ENCODE results near the gene NRG2.

DNA sequence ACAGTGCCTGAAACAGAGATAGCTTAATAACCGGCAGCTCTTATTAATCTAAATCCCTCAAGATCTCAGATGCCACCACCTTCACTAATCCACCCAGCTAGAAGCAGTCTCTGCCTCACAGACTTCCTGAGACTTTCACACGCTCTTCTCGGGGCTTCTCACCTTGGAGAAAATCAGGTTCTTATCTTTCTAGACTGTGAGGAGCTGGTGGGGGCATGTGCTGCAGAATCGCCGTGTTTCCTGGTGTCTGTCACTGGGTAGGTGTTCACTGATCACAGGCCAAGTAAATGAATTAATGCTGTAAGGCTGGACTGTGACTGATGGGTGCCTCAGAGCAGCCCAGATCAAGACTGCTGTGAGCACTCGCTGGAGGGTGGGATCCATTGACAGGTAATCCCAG lies 145.8 kb downstream of the NRG2 start:
- TF ChIP-seq, protein P1, sequence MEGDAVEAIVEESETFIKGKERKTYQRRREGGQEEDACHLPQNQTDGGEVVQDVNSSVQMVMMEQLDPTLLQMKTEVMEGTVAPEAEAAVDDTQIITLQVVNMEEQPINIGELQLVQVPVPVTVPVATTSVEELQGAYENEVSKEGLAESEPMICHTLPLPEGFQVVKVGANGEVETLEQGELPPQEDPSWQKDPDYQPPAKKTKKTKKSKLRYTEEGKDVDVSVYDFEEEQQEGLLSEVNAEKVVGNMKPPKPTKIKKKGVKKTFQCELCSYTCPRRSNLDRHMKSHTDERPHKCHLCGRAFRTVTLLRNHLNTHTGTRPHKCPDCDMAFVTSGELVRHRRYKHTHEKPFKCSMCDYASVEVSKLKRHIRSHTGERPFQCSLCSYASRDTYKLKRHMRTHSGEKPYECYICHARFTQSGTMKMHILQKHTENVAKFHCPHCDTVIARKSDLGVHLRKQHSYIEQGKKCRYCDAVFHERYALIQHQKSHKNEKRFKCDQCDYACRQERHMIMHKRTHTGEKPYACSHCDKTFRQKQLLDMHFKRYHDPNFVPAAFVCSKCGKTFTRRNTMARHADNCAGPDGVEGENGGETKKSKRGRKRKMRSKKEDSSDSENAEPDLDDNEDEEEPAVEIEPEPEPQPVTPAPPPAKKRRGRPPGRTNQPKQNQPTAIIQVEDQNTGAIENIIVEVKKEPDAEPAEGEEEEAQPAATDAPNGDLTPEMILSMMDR (IDR thresholded peaks at IDR 0.05): no peak
- no peak for TF ChIP-seq POLR2A (IDR thresholded peaks at IDR 0.05)

All from uterus (tissue), 2 donors.